DMS79 treated with DMSO at 0.1 percent for 48 hours (cell line): ENCODE results near the gene HOXA6.

Experiments
- DNase-seq: peaks from one replicate; lab custom pipeline; 2025; lab: John Stamatoyannopoulos, UW

The HOXA6 gene

GRCh38 chr7:27107391-27108381, 39.9 kb downstream of the HOXA6 start:
- DNase-seq = no peak

GRCh38 chr7:27106901-27107240, 40.7 kb downstream of the HOXA6 start:
- no peak for DNase-seq

- no peak for DNase-seq
Observed at GRCh38 chr7:27106181-27106900, 41.2 kb downstream of the HOXA6 start.

GRCh38 chr7:27105301-27106031, 42.1 kb downstream of the HOXA6 start:
- DNase-seq = no peak

- DNase-seq = no peak
Observed at GRCh38 chr7:27104341-27105058, 43.1 kb downstream of the HOXA6 start.

GRCh38 chr7:27103489-27104226, 43.9 kb downstream of the HOXA6 start:
- DNase-seq = no peak

- no peak for DNase-seq
Observed at GRCh38 chr7:27102581-27103442, 44.8 kb downstream of the HOXA6 start, which contains the start of gene HOXA2. HOXA2 (minus strand) TSS chr7:27102683; CDS start chr7:27102500, 183 bp downstream.

- DNase-seq = no peak
Observed at GRCh38 chr7:27101957-27102580, 45.5 kb downstream of the HOXA6 start.

GRCh38 chr7:27101171-27101956, 46.2 kb downstream of the HOXA6 start:
- no peak for DNase-seq

- DNase-seq = no peak
Observed at GRCh38 chr7:27100694-27101170, 46.8 kb downstream of the HOXA6 start.

- no peak for DNase-seq
Observed at GRCh38 chr7:27099453-27100370, 47.9 kb downstream of the HOXA6 start.

GRCh38 chr7:27098578-27099451, 48.8 kb downstream of the HOXA6 start:
- DNase-seq = peak; percentile 52

GRCh38 chr7:27097686-27098577, 49.6 kb downstream of the HOXA6 start:
- DNase-seq = no peak

- no peak for DNase-seq
Observed at GRCh38 chr7:27096768-27097514, 50.6 kb downstream of the HOXA6 start.
